SU-DHL-6 (cell line): ENCODE results near the gene MTF2.

ENCODE experiments used
- H2AFZ ChIP-seq: fragments of 200-600 bp; sonication (generic); 2 replicates; pipeline ENCODE4 v1.6.1; 2014; ENCODE audit warnings: low read depth, mild to moderate bottlenecking, moderate library complexity, mixed read lengths, antibody characterized with exemption, low read length; ENCODE audit not compliant: severe bottlenecking
- H3F3A ChIP-seq: fragments of 200-600 bp; shearing (Covaris generic); 2 replicates; pipeline ENCODE4 v1.6.0; 2016; ENCODE audit warnings: antibody characterized with exemption, mild to moderate bottlenecking; ENCODE audit not compliant: insufficient read depth
- H3K27ac ChIP-seq: fragments of 200-600 bp; sonication (generic); 2 replicates; pipeline ENCODE4 v1.5.1; 2016; ENCODE audit warnings: low read depth, mild to moderate bottlenecking, low read length, moderate library complexity, mixed read lengths
- H3K27me3 ChIP-seq: fragments of 200-600 bp; sonication (generic), shearing (Covaris generic); 2 replicates; pipeline ENCODE4 v1.6.0; 2014; ENCODE audit warnings: mild to moderate bottlenecking, low read length
- H3K36me3 ChIP-seq: fragments of 200-600 bp; sonication (generic); 2 replicates; pipeline ENCODE4 v1.6.1; 2014; ENCODE audit warnings: mild to moderate bottlenecking, low read length, mixed read lengths
- H3K4me2 ChIP-seq: fragments of 300-600, 200-600 bp; shearing (Covaris generic), sonication (generic); 2 replicates; pipeline ENCODE4 v1.6.0; 2014; ENCODE audit warnings: low read length, low read depth, mild to moderate bottlenecking; ENCODE audit not compliant: poor library complexity, severe bottlenecking
- H3K4me3 ChIP-seq: fragments of 200-600 bp; sonication (generic); 2 replicates; pipeline ENCODE4 v1.5.1; 2014; ENCODE audit warnings: antibody characterized with exemption, low read length, mild to moderate bottlenecking, mixed read lengths; ENCODE audit not compliant: insufficient read depth, poor library complexity, severe bottlenecking
- H3K79me2 ChIP-seq: fragments of 200-600 bp; sonication (generic); 2 replicates; pipeline ENCODE4 v1.6.1; 2014; ENCODE audit warnings: mild to moderate bottlenecking, low read length, moderate library complexity; ENCODE audit not compliant: insufficient read depth
- H3K9ac ChIP-seq: fragments of 200-600 bp; sonication (generic); 2 replicates; pipeline ENCODE4 v1.7.0; 2014; ENCODE audit warnings: mild to moderate bottlenecking, low read length
- H3K9me2 ChIP-seq: fragments of 200-600 bp; sonication (generic); replicated peaks from 2 replicates; pipeline ENCODE4 v1.6.1; 2014; ENCODE audit warnings: low read length; ENCODE audit not compliant: insufficient read depth
- H3K9me3 ChIP-seq: fragments of 200-600 bp; sonication (generic); 2 replicates; pipeline ENCODE4 v1.6.1; 2014; ENCODE audit warnings: low read length, mixed read lengths; ENCODE audit not compliant: insufficient read depth
- H4K20me1 ChIP-seq: fragments of 200-600 bp; sonication (generic); 2 replicates; pipeline ENCODE4 v1.6.1; 2014; ENCODE audit warnings: low read depth, mild to moderate bottlenecking, antibody characterized with exemption, low read length, moderate library complexity, mixed read lengths
- EZH2phosphoT487 ChIP-seq: fragments of 200-600 bp; sonication (generic), shearing (Covaris generic); conservative IDR thresholded peaks from 2 replicates; pipeline ENCODE4 v1.6.1; 2018; ENCODE audit warnings: mild to moderate bottlenecking, antibody characterized with exemption, low read length, moderate library complexity, mixed read lengths
- TF ChIP-seq, protein P1 (sequence below): fragments of 200-600 bp; sonication (generic); IDR thresholded peaks from one replicate; pipeline ENCODE4 v1.5.1; 2017; ENCODE audit warnings: antibody characterized with exemption, mild to moderate bottlenecking, low read length, moderate library complexity; ENCODE audit not compliant: insufficient read depth, poor library complexity, severe bottlenecking

Gene MTF2

DNA sequence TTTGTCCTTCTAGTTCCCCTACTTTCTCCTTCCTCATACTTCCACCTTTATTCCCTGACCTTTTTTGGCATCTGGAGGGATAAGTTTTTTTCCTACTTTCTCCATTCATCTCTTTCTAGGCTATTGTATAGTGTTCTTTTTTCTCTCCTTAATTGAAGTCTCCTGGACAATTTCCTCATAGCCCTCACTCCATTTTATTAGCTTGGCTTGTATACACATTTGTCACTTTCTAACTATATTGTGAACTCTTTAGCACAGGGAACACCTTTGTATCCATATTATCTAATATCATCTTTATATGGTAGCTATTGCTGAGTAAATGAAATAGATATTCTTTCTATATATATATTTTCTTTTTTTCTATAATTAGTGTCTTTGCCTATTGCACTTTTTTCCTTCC, 53.6 kb downstream of the MTF2 start:
- peaks cover 26% of the 10 kb centered on the region for H3F3A ChIP-seq
- TF ChIP-seq, protein P1, sequence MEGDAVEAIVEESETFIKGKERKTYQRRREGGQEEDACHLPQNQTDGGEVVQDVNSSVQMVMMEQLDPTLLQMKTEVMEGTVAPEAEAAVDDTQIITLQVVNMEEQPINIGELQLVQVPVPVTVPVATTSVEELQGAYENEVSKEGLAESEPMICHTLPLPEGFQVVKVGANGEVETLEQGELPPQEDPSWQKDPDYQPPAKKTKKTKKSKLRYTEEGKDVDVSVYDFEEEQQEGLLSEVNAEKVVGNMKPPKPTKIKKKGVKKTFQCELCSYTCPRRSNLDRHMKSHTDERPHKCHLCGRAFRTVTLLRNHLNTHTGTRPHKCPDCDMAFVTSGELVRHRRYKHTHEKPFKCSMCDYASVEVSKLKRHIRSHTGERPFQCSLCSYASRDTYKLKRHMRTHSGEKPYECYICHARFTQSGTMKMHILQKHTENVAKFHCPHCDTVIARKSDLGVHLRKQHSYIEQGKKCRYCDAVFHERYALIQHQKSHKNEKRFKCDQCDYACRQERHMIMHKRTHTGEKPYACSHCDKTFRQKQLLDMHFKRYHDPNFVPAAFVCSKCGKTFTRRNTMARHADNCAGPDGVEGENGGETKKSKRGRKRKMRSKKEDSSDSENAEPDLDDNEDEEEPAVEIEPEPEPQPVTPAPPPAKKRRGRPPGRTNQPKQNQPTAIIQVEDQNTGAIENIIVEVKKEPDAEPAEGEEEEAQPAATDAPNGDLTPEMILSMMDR: no peak
- no peak for TF ChIP-seq EZH2phosphoT487
- peaks cover 12% of the 10 kb centered on the region; the same call in 1 of the 2 replicates for H3K79me2 ChIP-seq
- H2AFZ ChIP-seq: no peak overlapping the region
- no peaks in the 10 kb centered on the region for H4K20me1 ChIP-seq
- H3K27me3 ChIP-seq: no peaks in the 10 kb centered on the region
- H3K4me3 ChIP-seq: no peak overlapping the region
- H3K4me2 ChIP-seq: no peak overlapping the region
- peaks cover 58% of the 10 kb centered on the region for H3K36me3 ChIP-seq
- H3K9ac ChIP-seq: no peak overlapping the region
- H3K9me2 ChIP-seq: no peaks in the 10 kb centered on the region
- no peaks in the 10 kb centered on the region for H3K9me3 ChIP-seq
- no peak overlapping the region for H3K27ac ChIP-seq

DNA sequence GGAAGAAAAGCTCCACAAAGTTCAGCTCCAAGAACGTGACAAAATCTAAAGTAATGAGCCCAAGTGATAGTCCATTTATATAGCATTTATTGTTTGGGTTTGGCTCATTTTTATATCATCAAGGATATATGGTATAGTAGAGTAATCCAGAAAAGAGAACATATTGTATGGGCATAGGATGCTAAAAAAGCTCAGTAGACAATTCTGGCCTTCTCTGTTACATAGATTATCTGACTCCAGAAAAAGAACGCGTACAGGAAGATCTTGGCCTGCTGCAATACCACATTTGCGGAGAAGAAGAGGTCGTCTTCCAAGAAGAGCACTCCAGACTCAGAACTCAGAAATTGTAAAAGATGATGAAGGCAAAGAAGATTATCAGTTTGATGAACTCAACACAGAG, 57.4 kb downstream of the MTF2 start:
- no peaks in the 10 kb centered on the region for H3K27me3 ChIP-seq
- H4K20me1 ChIP-seq: no peaks in the 10 kb centered on the region
- H3K9me3 ChIP-seq: no peaks in the 10 kb centered on the region
- H3K4me2 ChIP-seq: no peak overlapping the region
- H2AFZ ChIP-seq: no peak overlapping the region
- no peaks in the 10 kb centered on the region for H3K9me2 ChIP-seq
- peaks cover 32% of the 10 kb centered on the region; the same call in 1 of the 2 replicates for H3F3A ChIP-seq
- no peak overlapping the region for H3K9ac ChIP-seq
- H3K79me2 ChIP-seq: peaks cover 8% of the 10 kb centered on the region; the same call in 1 of the 2 replicates
- no peak overlapping the region for H3K27ac ChIP-seq
- TF ChIP-seq EZH2phosphoT487: no peak
- TF ChIP-seq, protein P1: no peak
- H3K36me3 ChIP-seq: peaks cover 60% of the 10 kb centered on the region
- H3K4me3 ChIP-seq: no peak overlapping the region

DNA sequence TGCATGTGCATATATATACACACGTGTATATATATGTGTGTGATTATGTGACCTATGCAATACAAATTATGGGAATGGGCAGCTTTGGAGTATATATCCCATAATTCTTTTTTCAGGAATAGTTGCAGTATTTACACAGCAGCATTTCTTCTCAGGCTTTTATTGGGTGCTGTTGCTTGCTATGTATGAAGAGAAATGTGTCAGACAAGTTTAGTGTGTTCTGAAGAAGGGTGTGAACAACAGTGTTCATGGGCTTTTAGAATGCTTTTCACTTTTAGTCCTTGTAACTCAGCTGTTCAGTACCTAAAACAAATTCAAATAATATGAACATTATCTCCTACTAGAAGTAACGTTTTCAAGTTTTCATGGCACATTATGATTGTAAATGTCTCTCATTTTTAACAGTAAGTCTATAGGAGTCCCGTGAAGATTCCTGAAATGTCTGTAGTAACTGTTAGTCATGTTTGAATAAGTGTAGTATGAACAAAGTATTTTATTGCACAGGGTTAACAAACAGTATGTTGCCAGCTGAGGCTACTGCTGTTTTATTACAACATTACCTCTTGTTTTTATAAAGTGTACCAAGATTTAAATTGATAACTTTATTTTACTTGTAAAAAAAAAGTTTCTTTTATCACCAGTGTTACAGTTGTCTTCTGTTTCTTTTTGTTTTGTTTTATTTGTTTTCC, 58.7 kb downstream of the MTF2 start:
- no peak overlapping the region for H3K9ac ChIP-seq
- no peaks in the 10 kb centered on the region for H3K27me3 ChIP-seq
- no peaks in the 10 kb centered on the region for H4K20me1 ChIP-seq
- TF ChIP-seq, protein P1: no peak
- TF ChIP-seq EZH2phosphoT487: no peak
- H2AFZ ChIP-seq: no peak overlapping the region
- H3K79me2 ChIP-seq: peaks cover 8% of the 10 kb centered on the region; the same call in 1 of the 2 replicates
- H3K4me2 ChIP-seq: no peak overlapping the region
- H3K36me3 ChIP-seq: peaks cover 66% of the 10 kb centered on the region
- H3K27ac ChIP-seq: no peak overlapping the region
- H3K4me3 ChIP-seq: no peak overlapping the region
- no peaks in the 10 kb centered on the region for H3K9me3 ChIP-seq
- peaks cover 39% of the 10 kb centered on the region; the same call in 1 of the 2 replicates for H3F3A ChIP-seq
- no peaks in the 10 kb centered on the region for H3K9me2 ChIP-seq
